ENCODE results near the gene NACA.
A peak's percentile ranks its signal among the peaks of the same experiment; 100 is the strongest.

GRCh38 chr12:56688129-56688845 is 36.8 kb downstream of the NACA start, which contains the start of gene PTGES3:
- TF ChIP-seq CTCF (conservative IDR thresholded peaks at IDR 0.05 in 1 of 2, IDR thresholded peaks at IDR 0.05 in 1 of 2; ENCODE audit: extremely low read depth in 1 of 2, insufficient read depth in 1 of 2, low read depth in 1 of 2, low read length in 2 of 2) (peak in 1 of 2 donors; percentile 4), EZH2 (IDR thresholded peaks at IDR 0.05; ENCODE audit: borderline replicate concordance, low read length) (no peak)

Data from mammary epithelial cell (primary cell).